Iris pigment epithelial cell (primary cell): ENCODE measurements around the gene VAMP8.
"Not testable (repeated sequence)": the region's sequence is repeated elsewhere in the genome, so short reads cannot be mapped to it uniquely, and the experiment has no call there.

ENCODE experiments used
- DNase-seq: peaks from one replicate; pipeline ENCODE4 v3.0.0-alpha.2; 2011; ENCODE audit warnings: low read depth

The VAMP8 gene

GRCh38 chr2:85547089-85547858 is 30.1 kb upstream of the VAMP8 start:
- no peak for DNase-seq

GRCh38 chr2:85547859-85548607 is 29.4 kb upstream of the VAMP8 start:
- no peak for DNase-seq

GRCh38 chr2:85548608-85548900 is 28.8 kb upstream of the VAMP8 start:
- DNase-seq = no peak

- DNase-seq = no peak
Observed at GRCh38 chr2:85549095-85549494, 28.3 kb upstream of the VAMP8 start.

GRCh38 chr2:85549826-85550225 is 27.6 kb upstream of the VAMP8 start:
- peak; percentile 91 for DNase-seq

- DNase-seq = no peak
Observed at GRCh38 chr2:85550486-85550885, 26.9 kb upstream of the VAMP8 start.

GRCh38 chr2:85551698-85552678 is 25.4 kb upstream of the VAMP8 start:
- peak; percentile 69 for DNase-seq

GRCh38 chr2:85553184-85553583 is 24.2 kb upstream of the VAMP8 start:
- DNase-seq = no peak

GRCh38 chr2:85554980-85555612 is 22.3 kb upstream of the VAMP8 start:
- no peak for DNase-seq

- no peak for DNase-seq
Observed at GRCh38 chr2:85557130-85557529, 20.3 kb upstream of the VAMP8 start.

GRCh38 chr2:85558160-85558559 is 19.2 kb upstream of the VAMP8 start:
- DNase-seq = no peak

GRCh38 chr2:85560403-85560726 is 17.0 kb upstream of the VAMP8 start:
- not testable (repeated sequence) for DNase-seq

- no peak for DNase-seq
Observed at GRCh38 chr2:85560812-85561279, 16.5 kb upstream of the VAMP8 start.

GRCh38 chr2:85561280-85562212 is 15.8 kb upstream of the VAMP8 start, which contains the start of gene GGCX:
TSS of gene GGCX (minus strand) at chr2:85561493. CDS start at chr2:85561428, 65 bp downstream.
- peak; percentile 96 for DNase-seq

- no peak for DNase-seq
Observed at GRCh38 chr2:85564144-85564563, 13.2 kb upstream of the VAMP8 start.

GRCh38 chr2:85566265-85566664 is 11.1 kb upstream of the VAMP8 start:
- DNase-seq = no peak

GRCh38 chr2:85575739-85576138 is 1.6 kb upstream of the VAMP8 start:
- DNase-seq = no peak

- DNase-seq = no peak
Observed at GRCh38 chr2:85577063-85577385, 362 bp upstream of the VAMP8 start.

- no peak for DNase-seq
Observed at GRCh38 chr2:85578243-85579180, 1.1 kb downstream of the VAMP8 start.
